ENCODE results near the gene AFAP1. TPM values are rescaled to one million over a fixed set of nuclear protein-coding genes. Genes with fewer than 3 reads are reported as not detected.

The AFAP1 gene
- total and polyA plus RNA-seq, 2 of the 8 experiments (the other 6 are each of a cell fraction or from before 2014, with no cell fraction given), result 3.6 to 18.2 TPM

DNA sequence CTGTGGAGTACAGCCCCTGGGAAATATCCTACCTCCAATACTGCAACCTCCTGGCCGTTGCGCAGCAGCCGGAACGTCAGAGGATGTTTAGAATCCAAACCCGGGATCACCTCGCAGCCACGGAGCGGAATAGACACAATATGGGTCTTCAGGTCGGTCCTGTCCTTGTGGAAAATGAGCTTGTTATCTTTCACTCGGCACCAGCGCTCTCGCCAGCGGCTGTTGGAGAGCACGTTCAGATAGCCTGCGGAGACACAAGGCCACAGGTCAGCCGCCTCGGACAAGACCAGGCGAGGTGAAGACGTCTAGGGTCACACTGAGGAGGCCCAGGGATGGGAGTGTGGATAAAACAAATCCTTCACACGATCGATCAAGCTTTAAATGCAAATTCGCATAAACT lies 139.3 kb downstream of the AFAP1 start (continued):
- TF ChIP-seq, protein P1, sequence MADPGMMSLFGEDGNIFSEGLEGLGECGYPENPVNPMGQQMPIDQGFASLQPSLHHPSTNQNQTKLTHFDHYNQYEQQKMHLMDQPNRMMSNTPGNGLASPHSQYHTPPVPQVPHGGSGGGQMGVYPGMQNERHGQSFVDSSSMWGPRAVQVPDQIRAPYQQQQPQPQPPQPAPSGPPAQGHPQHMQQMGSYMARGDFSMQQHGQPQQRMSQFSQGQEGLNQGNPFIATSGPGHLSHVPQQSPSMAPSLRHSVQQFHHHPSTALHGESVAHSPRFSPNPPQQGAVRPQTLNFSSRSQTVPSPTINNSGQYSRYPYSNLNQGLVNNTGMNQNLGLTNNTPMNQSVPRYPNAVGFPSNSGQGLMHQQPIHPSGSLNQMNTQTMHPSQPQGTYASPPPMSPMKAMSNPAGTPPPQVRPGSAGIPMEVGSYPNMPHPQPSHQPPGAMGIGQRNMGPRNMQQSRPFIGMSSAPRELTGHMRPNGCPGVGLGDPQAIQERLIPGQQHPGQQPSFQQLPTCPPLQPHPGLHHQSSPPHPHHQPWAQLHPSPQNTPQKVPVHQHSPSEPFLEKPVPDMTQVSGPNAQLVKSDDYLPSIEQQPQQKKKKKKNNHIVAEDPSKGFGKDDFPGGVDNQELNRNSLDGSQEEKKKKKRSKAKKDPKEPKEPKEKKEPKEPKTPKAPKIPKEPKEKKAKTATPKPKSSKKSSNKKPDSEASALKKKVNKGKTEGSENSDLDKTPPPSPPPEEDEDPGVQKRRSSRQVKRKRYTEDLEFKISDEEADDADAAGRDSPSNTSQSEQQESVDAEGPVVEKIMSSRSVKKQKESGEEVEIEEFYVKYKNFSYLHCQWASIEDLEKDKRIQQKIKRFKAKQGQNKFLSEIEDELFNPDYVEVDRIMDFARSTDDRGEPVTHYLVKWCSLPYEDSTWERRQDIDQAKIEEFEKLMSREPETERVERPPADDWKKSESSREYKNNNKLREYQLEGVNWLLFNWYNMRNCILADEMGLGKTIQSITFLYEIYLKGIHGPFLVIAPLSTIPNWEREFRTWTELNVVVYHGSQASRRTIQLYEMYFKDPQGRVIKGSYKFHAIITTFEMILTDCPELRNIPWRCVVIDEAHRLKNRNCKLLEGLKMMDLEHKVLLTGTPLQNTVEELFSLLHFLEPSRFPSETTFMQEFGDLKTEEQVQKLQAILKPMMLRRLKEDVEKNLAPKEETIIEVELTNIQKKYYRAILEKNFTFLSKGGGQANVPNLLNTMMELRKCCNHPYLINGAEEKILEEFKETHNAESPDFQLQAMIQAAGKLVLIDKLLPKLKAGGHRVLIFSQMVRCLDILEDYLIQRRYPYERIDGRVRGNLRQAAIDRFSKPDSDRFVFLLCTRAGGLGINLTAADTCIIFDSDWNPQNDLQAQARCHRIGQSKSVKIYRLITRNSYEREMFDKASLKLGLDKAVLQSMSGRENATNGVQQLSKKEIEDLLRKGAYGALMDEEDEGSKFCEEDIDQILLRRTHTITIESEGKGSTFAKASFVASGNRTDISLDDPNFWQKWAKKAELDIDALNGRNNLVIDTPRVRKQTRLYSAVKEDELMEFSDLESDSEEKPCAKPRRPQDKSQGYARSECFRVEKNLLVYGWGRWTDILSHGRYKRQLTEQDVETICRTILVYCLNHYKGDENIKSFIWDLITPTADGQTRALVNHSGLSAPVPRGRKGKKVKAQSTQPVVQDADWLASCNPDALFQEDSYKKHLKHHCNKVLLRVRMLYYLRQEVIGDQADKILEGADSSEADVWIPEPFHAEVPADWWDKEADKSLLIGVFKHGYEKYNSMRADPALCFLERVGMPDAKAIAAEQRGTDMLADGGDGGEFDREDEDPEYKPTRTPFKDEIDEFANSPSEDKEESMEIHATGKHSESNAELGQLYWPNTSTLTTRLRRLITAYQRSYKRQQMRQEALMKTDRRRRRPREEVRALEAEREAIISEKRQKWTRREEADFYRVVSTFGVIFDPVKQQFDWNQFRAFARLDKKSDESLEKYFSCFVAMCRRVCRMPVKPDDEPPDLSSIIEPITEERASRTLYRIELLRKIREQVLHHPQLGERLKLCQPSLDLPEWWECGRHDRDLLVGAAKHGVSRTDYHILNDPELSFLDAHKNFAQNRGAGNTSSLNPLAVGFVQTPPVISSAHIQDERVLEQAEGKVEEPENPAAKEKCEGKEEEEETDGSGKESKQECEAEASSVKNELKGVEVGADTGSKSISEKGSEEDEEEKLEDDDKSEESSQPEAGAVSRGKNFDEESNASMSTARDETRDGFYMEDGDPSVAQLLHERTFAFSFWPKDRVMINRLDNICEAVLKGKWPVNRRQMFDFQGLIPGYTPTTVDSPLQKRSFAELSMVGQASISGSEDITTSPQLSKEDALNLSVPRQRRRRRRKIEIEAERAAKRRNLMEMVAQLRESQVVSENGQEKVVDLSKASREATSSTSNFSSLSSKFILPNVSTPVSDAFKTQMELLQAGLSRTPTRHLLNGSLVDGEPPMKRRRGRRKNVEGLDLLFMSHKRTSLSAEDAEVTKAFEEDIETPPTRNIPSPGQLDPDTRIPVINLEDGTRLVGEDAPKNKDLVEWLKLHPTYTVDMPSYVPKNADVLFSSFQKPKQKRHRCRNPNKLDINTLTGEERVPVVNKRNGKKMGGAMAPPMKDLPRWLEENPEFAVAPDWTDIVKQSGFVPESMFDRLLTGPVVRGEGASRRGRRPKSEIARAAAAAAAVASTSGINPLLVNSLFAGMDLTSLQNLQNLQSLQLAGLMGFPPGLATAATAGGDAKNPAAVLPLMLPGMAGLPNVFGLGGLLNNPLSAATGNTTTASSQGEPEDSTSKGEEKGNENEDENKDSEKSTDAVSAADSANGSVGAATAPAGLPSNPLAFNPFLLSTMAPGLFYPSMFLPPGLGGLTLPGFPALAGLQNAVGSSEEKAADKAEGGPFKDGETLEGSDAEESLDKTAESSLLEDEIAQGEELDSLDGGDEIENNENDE (IDR thresholded peaks at IDR 0.05; ENCODE audit: insufficient replicate concordance, low read length), result no peak
- TF ChIP-seq TAF7 (optimal IDR thresholded peaks at IDR 0.05; ENCODE audit: borderline replicate concordance, low read depth, low read length), result no peak
- TF ChIP-seq, protein P2, sequence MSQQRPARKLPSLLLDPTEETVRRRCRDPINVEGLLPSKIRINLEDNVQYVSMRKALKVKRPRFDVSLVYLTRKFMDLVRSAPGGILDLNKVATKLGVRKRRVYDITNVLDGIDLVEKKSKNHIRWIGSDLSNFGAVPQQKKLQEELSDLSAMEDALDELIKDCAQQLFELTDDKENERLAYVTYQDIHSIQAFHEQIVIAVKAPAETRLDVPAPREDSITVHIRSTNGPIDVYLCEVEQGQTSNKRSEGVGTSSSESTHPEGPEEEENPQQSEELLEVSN (IDR thresholded peaks at IDR 0.05), result no peak
- no peak for TF ChIP-seq JUN (IDR thresholded peaks at IDR 0.05; ENCODE audit: low read depth, low read length)
- TF ChIP-seq FOSL1 (IDR thresholded peaks at IDR 0.05; ENCODE audit: insufficient read depth, low read depth, low read length), result no peak
- TF ChIP-seq, protein P3, sequence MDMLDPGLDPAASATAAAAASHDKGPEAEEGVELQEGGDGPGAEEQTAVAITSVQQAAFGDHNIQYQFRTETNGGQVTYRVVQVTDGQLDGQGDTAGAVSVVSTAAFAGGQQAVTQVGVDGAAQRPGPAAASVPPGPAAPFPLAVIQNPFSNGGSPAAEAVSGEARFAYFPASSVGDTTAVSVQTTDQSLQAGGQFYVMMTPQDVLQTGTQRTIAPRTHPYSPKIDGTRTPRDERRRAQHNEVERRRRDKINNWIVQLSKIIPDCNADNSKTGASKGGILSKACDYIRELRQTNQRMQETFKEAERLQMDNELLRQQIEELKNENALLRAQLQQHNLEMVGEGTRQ (IDR thresholded peaks at IDR 0.05; ENCODE audit: low read length), result no peak

Data from H1 (cell line).